Activated CD4-positive, alpha-beta T cell treated with anti-CD3 and anti-CD28 coated beads for 48 hours (primary cell): ENCODE data around the gene TFPI.

Source experiments
- DNase-seq: peaks from one replicate; pipeline ENCODE4 v3.0.0-alpha.2; 2020

TFPI gene

DNA sequence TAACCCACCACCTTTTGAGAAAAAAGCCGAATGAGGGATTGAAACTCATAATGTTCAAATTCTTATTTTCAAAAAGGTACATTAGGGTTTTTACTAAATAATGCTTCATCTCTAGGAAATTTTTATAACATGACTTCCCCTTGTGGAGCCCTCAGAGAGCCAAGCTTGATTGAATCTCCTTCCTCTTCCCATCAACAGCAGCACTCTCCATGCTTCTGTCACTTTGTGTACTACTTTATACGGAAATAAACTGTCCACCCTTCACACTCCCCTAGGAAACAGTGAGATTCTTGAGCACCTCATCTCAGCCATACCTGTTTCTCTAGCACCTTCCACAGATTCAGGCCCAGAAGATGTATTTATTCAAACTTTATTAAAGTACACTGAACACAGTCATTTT is 51.8 kb downstream of the TFPI start:
- DNase-seq: no peak

GRCh38 chr2:187500585-187501359 is 53.5 kb downstream of the TFPI start:
- DNase-seq: no peak

GRCh38 chr2:187499941-187500532 is 54.2 kb downstream of the TFPI start:
- peak; percentile 62 for DNase-seq

- DNase-seq: no peak
These were observed 56.3 kb downstream of the TFPI start for GRCh38 chr2:187497858-187498463.

DNA sequence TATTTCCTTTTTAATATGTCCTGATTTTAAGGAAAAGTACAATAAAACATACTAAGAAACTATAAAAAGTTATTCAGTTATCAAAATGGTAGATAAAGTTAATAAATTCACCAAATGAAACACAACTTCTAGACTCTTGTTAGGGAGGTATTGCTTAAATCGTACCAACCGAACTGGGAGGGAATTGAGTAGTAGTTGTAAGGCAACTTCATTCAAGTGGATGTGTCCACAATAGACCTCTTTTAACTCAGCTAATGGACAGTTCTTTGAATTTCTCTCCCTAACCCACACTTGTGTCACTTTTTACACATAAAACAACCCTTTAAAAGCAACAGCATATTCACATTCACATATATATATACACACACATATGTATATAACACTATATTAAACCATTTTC is 57.1 kb downstream of the TFPI start:
- no peak for DNase-seq

DNA sequence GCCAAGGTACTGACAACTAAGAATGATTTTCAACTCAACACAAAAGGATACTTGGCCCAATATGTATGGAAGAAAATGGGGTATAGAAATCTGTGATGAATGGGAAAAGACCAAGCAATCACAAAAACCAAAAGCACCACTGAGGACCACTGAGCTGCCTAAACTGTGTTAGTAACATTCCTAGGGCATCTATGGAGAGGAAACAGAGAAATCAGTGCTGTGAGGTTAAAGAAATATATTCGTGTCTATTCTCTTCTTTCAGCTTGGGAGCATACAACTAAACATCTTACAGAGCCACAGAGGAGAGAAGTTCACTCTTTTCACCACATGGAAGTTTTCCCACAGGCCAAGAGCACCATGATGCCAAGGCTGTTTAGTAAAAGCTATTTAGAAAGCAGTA is 58.9 kb downstream of the TFPI start:
- no peak for DNase-seq

DNA sequence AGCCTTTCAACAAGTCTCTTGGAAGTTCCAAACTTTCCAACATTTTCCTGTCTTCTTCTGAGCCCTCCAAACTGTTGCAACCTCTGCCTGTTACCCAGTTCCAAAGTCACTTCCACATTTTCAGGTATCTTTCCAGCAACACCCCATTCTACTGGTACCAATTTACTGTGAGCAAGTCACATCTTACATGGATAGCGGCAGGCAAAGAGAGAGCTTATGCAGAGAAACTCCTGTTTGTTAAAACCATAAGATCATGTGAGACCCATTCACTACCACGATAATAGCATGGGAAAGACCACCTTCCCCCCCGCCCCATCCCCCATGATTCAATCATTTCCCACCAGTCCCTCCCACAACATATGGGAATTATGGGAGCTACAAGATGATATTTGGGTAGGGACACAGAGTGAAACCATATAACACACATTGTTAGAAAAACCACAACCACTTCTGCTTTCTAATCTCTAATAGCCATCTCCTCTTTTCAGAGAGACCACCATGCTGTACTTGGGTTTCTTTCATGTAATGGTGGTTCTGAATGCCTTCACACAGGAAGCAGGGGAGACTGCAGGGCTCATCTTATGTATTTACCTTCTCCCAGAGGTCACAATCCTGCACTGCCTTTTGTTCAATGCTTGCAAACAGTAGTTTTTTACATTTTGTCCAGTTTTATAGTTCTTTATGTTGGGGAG is 60.2 kb downstream of the TFPI start:
- no peak for DNase-seq

GRCh38 chr2:187493180-187493579 is 61.1 kb downstream of the TFPI start:
- DNase-seq: no peak

- no peak for DNase-seq
These were observed 68.0 kb downstream of the TFPI start for GRCh38 chr2:187486241-187486640.

DNA sequence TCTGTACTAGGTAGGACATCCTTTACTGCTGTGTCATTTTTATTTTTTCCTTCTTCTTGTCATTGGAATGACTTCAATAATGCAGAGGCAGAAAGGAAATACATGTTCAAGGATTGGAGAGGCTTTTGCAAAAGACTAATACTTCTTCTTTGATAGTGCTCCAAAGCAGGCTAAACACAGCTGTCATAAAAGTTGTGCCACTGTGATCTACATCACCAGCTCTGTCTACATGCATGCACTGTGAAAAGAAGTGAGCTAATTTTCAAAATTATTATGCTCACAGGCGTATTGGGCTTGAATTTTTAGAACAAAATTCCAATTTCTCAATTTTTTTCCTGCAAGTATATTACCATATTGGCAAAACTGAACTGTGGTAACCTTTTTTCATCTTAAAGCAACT is 68.7 kb downstream of the TFPI start:
- no peak for DNase-seq

- no peak for DNase-seq
These were observed 70.7 kb downstream of the TFPI start for GRCh38 chr2:187483537-187483936.

GRCh38 chr2:187482796-187483195 is 71.4 kb downstream of the TFPI start:
- no peak for DNase-seq

GRCh38 chr2:187481543-187481942 is 72.7 kb downstream of the TFPI start:
- no peak for DNase-seq

DNA sequence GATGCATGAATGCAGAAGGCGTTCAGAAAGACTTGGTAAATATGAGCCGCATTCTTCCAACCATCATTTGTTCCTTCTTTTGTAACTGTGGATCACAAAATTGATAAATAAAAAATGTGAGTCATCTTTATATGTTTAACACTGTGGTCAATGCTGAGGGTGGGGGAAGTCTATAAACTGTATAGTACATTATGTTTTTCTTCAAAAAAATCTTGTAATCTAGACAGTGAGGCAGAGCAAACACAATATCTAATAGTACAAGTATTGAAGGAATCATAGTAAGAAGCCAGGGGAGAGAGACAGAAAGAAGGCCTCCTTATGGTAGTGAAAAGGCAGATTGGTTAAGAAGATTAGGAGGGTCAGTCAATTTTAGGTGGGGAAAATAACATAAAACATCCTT is 75.5 kb downstream of the TFPI start:
- DNase-seq: no peak

- DNase-seq: no peak
These were observed 77.2 kb downstream of the TFPI start for GRCh38 chr2:187477051-187477450.

- DNase-seq: no peak
These were observed 78.6 kb downstream of the TFPI start for GRCh38 chr2:187475499-187476248.

DNA sequence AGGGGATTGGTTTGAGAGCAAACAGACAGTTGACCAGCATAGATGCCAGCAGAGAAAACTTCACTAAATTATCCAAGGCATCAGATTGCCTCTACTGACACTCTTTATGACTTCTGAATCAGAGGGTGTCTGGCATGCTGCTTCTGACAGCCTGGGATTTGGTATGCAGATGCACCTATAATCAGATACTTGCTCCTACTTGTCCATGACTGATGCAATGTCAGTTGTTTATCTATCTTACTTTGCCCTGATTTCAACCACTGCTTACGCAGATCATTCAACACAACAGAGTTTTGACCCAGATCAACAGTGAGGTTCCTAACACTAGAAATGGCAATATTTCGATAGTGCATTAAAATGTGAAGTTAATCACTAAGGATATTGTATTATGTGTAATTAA is 83.5 kb downstream of the TFPI start:
- no peak for DNase-seq

DNA sequence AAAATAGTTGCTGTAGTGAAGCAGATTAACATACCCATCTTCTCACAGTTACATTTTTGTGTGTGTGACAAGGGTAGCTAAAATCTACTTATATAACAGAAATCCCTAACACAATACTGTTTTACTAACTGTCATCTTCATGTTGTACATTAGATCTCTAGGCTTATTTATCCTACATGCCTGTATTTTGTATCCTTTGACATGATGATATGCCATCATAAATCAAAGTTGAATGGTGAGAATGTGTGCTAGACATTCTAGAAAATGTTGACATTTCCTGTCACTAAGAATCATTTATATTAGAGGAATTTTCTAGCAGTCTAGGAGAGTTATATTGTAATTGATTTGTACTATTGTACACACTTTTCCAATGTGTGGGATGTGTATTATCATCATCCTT is 84.7 kb downstream of the TFPI start:
- DNase-seq: no peak

- DNase-seq: no peak
These were observed 86.0 kb downstream of the TFPI start for GRCh38 chr2:187468262-187468661.

DNA sequence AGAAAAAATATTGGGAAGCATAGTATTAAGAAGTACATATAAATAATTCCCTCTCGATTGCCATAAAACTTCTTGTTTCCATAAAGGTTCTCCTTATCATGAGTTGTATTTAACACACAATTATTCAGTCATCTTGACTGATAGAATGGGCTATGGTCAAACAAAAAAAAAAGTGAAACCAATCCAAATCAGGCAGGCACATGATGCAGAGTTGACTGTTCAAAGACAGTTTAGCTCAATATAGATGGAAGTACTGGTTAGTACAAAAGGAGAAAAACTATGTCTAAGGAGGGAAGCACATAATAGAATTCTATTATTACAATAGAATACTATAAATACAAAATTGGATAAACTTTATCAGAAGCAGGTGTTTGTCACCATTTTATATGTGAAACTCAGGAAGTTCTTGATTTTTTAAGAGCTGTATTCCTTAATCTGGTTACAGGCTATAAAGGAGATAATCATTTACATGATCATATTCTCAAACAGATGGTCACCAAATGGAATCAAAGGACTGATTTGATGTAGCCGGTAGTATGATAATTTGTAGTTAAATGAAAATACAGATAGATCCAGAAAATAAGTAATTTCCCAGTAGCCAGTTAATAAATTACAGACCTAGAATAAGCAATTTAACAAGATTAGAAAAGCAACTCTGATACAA is 88.0 kb downstream of the TFPI start:
- no peak for DNase-seq

DNA sequence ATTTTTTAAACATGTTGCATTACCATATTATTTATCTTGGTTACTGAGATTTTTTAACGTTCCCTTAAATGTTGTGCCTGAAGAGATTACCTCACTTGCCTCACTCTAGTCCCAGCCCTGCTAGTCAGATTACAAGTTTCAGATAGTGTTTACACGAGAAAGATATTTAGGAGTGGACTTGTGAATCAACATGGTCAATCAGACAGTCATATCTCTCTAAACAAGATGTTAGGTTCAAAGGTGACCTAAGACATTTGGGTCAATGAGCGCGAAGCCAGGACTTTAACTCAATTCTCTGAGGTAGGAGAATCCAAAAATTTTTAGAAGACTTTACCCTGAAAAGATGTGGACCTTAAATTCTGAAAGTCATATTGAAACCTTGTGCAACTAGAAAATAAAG is 91.4 kb downstream of the TFPI start:
- DNase-seq: no peak
